ENCODE data around the gene CEP55.

CEP55 gene

DNA sequence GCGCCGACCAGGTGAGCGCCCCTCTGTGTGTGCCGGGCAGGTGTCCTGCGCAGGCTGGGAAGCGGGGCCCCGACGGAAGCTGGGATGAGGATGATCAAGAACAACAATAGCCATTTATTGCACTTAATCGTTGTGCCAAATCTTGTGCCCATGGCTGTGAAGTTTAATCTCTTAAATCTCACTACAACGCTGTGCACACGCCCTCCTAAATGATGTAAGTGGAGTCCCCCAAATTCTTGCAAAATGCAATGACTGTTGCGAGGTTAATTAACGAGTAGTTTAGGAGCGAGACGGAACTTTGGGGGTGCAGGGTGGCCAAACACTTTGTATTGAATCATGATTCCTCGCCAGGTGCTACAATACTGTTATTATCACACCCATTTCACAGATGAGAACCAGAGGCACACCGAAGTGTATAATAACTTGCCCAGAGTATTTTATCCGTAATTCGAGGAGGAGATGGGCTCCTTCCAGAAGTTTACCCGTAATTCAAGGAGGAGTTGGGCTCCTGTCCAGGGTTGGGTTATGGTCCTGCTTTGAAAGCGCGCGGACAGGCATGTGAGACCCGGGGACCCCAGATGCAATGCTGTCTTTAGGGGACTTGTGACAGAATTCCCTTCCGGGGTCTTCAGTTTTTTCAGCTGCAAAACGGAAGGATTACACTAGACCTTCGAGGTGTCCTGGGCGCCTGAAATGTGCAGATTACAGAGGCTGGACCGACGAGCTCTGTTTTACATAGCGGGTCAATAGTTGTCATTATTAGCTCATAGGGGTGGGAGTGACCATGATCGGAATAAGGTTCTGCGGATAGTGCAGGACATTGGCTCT lies 71.1 kb downstream of the CEP55 start:
- DNase-seq = no peak

DNA sequence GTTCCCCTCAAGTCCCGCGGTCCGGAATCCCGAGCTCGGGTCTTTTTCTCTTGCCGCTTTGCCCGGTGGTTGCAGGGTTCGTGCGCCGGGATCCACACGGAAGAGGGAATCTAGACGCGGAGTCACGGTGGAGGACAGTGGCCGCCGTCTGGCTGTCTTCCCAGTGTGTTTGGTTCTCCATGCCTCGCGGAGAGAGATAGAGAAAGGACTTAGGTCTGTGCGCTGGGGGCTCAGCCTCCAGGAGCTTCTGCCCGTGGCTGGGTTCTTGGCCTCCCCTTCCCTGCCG lies 71.6 kb downstream of the CEP55 start:
- DNase-seq = no peak

DNA sequence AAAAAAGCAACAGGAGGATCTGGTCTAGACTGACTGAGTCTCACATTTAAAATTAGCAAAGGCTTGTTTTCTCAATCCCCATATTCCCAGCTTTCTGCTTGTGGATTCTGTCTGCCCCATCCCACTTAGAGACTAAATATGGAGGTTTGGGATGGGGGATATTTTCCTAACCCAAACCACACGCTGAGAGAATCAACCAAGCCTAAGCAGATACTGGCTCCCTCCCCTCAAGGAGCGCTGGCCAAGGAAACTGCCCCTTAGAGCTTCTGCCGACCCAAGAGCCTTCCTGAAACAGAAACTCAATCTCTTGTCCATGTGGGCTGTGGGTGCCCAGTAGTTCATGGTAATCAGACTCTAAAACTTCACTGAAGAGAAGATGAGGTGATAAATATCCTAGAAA lies 74.0 kb downstream of the CEP55 start:
- DNase-seq = no peak

DNA sequence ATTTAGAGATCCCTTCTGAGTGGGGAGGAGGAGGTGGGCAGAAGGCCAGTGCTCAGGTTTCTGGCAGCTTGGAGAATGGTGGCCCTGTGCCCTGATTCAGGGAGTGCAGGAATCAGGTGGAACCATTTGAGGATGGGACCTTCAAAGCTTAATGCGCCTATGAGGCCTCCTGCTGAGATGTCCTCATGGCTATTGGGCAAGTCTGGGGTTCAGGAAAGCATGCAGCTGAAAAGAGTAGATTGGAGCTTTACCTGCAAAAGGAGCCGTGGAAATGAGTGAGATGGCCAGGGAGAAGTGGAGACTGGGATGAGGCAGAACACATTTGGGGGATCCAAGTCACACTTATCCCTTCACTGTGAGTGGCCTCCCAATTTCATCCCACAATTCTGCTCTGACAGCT lies 76.2 kb downstream of the CEP55 start:
- no peak for DNase-seq

DNA sequence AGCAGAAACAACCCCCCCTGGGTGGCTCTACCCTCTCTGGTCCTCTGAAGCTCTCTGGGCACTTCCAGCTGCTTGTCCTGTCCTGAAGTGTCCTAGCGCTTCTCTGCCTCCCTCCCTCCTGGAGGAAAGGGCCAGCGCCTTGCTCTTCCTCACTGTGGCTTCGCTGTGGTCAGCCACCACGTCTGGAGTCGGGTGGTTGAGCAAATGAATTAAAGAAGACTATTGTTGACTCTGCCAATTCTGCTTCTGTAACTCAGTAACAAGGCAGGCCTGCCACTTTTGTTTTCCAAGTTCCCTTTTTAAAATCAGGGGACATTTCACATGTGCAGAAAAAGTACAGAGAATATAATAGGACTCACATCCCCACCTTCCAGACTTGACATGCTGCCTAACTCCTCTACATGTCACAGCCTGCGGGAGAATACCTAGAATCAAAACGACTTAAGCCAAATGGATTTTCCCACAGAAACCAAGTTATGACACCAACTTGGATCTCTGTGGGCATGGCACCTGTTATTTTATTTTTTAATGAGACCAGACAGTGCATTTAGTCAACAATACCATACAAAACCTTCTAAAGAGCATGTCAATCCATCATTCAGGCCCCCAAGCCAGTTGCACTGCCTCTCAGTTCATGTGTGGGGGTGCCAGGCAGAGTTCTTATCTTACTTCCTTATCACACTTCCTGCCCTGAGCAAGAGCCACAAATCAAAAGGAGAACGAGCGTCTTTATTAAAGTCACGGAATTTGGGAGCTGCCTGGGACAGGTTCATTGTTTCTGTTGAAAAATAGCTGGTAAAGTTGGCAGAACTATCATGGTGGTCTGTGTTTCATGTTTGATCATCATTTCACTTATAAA lies 76.9 kb downstream of the CEP55 start:
- no peak for DNase-seq

DNA sequence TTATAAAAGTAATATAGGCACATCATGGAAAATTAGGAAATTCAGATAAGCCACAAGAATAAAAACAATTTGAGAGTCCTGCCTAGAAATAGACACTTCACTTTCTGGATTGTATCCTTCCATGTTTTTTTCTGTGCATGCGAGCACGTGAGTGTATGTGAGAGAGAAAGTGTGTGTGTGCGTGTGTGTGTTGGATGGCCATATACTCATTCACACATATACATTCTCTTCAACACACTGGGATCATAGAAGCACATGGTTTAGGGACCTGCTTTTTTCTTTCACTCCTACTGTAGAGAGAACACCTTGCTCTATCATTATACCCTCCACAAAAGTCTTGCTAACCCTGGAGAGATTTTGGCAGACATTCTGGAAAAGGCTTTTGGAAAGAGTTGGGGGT lies 77.5 kb downstream of the CEP55 start:
- no peak for DNase-seq

DNA sequence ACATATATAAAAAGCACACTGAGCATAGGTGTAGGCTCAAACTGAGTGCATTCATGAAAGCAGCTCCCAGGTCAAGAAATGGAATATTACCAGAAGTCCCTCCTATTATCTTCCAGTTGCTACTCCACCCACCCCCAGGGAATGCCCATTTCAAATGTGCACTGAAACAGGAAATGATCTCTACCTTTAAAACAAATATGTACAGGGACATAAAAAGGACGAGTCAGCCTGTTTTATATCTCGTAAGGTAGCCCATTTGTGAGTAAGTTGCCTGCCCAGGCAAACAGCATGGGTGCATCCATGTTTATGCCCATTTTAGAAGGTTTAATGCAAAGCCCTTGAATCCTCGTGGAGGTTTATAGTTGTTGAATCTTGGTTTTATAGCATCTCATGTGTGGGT lies 80.5 kb downstream of the CEP55 start:
- no peak for DNase-seq

DNA sequence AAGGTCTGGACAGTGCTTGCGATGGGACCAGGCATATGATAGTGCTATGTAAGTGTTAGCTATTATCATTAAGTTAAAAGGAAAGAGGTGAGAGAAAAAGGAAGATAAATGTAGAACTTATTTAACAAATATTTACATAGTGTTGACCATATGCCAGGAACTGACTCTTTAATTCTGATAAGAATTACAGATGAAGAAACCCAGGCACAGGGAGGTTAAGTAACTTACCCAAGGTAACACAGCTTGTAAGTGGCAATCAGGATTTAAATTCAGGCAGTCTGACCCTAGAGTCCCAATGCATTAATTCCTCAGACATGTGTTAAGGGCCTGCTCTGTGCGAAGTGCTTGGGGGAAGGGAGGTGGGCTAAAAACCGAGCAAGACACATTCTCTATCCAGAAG lies 81.2 kb downstream of the CEP55 start:
- DNase-seq = no peak
